ENCODE data around the gene SELE.

SELE gene

DNA sequence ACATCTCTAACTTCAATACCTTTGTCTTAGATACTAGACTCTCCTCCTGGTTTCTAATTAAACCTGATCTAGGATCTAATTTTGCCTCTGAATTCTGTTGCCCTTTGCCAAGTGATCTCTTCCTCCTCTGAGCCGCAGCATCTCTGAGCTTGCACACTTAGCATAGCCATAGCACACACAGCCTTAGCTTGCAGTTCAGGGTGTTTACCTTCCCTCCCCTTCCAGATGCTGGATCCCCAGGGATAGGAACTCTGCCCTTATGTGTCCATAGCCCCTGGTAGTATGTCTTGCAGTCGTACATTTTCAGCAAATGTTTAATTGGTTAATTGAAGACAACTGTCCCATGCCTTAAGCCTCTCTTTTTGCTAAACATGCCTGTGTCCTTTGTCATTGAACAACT lies 52.7 kb downstream of the SELE start:
- DNase-seq (ENCODE audit: low read depth), result no peak

DNA sequence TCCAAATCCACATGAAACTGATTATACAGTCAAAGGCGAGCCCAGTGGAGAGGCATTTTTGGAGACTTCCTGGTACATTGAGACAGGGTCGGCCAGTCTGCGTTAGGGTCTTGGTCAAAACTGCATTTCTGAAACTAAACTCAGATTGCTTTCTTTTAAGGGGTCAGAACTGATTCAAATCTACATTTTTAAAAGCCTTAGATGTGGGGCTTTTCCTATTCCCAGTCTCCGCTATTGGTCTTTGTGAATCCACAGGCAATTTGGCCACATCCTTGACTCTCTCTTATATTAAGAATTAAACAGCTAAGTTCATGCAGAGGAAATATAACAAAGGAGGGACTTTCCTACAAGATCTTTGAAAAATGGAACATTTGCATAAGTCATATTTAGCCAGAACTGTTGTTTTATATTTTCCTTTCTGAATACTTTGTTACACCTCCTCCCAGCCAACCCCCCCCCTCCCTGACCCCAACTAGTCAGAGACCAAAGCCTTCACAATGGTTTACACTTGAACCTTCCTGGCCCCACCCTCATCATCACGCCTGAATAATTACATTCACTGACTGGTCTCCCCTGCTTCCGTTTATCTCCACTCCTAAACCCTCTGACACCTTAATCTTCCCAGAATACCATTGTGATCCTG lies 53.4 kb downstream of the SELE start:
- DNase-seq (ENCODE audit: low read depth), result no peak

DNA sequence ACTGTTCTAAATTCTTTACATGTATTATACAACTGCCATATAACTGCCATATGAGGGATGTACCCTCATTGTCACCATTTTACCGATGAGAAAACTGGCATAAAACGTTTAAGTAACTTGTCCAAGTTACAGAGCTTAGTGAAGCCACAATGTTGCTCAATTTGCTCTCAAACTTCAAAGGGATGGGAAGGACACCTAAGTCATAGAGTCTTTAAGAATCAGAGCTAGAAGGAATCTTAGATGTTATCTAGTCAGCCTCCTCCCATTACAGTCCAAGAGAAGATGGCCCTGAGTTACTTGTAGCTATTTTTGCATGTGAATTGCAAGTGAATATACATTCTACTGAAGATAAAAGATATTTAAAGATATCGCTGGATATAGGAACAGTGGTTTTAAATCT lies 54.2 kb downstream of the SELE start:
- DNase-seq (ENCODE audit: low read depth), result no peak

- DNase-seq (ENCODE audit: low read depth), result no peak
These were observed 57.9 kb downstream of the SELE start for GRCh38 chr1:169676001-169676400.

Data from stimulated activated CD8-positive, alpha-beta memory T cell treated with anti-CD3 and anti-CD28 coated beads, Interleukin-15, amount 100 ng/mL, for 1 hour (primary cell).